Muscle layer of colon (tissue), 2 donors: Measurements from ENCODE around the gene GLMN.
"Not testable (repeated sequence)": the region's sequence is repeated elsewhere in the genome, so short reads cannot be mapped to it uniquely, and the experiment has no call there.

Experiments
- H3K27ac ChIP-seq: one replicate; pipeline ENCODE4 v1.7.0; 2013; ENCODE audit warnings: low read depth, mild to moderate bottlenecking, low read length, moderate library complexity
- H3K27me3 ChIP-seq, 2 donors: one replicate each; pipeline ENCODE4 v1.7.0; 2013; ENCODE audit warnings: low read length in 2 of 2, mild to moderate bottlenecking in 2 of 2; ENCODE audit not compliant: insufficient read depth in 2 of 2, control insufficient read depth in 1 of 2
- H3K36me3 ChIP-seq: one replicate; pipeline ENCODE4 v1.7.0; 2013; ENCODE audit warnings: mild to moderate bottlenecking, low read length; ENCODE audit not compliant: insufficient read depth
- H3K4me1 ChIP-seq: one replicate; pipeline ENCODE4 v1.7.0; 2013; ENCODE audit warnings: mild to moderate bottlenecking, low read length; ENCODE audit not compliant: insufficient read depth
- H3K4me3 ChIP-seq, 2 donors: one replicate each; pipeline ENCODE4 v1.7.0; 2013; ENCODE audit warnings: low read length in 2 of 2, low read depth in 1 of 2, mild to moderate bottlenecking in 1 of 2, moderate library complexity in 1 of 2
- H3K9ac ChIP-seq: one replicate; pipeline ENCODE4 v1.7.0; 2013; ENCODE audit warnings: low read length
- H3K9me3 ChIP-seq: one replicate; pipeline ENCODE4 v1.7.0; 2013; ENCODE audit warnings: mild to moderate bottlenecking, low read length
- donor health status: abdominal sarcoma.
- donor health status: Adenocarcinoma of cecum.

GLMN gene

DNA sequence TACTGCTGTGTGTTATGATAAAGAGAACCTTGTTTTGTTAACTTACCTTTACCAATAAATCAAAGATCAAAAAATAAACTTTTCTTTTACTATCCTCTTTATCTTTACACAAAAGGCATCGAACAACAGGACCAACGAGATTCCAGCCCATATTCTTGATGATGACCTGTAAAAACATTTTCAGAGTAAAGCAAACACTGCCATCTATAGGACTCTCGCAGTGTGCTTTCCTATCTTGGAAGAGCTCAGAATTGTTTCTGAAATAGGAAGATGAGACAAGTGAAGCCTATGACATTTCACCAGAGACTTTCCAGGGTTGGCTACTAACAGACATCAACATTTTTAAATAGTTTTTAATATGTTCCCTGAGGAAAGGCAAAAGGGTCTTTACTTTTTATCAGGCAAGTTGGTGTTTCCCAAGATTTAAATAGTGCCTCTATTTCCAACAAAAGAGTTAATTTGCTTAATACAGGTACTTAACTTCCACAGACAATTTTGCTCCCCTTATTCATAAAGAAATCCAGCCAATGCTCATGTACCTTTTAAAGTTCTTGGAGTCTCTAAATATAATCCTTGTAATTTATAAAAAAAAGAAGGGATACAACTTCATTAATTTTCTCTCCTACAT is 7.3 kb downstream of the GLMN start:
- Histone ChIP-seq H3K4me3 (no peak overlapping the region), H3K36me3 (peaks cover 18% of the 10 kb centered on the region), H3K27ac (no peak overlapping the region), H3K9ac (no peak overlapping the region), H3K27me3 (no peaks in the 10 kb centered on the region), H3K9me3 (no peaks in the 10 kb centered on the region), H3K4me1 (no peaks in the 10 kb centered on the region)

DNA sequence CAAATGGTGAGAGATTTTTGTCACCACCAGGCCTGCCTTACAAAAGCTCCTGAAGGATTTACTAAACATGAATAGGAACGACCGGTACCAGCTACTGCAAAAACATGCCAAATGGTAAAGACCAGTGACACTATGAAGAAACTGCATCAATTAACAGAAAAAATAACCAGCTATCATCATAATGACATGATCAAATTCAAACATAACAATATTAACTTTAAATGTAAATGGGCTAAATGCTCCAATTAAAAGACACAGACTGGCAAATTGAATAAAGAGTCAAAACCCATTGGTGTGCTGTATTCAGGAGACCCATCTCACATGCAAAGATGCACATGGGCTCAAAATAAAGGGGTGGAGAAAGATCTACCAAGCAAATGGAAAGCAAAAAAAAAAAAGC is 17.4 kb downstream of the GLMN start:
- not testable (repeated sequence) for H3K9ac ChIP-seq, H3K4me1 ChIP-seq, H3K36me3 ChIP-seq, H3K4me3 ChIP-seq, H3K27ac ChIP-seq, H3K9me3 ChIP-seq, H3K27me3 ChIP-seq

DNA sequence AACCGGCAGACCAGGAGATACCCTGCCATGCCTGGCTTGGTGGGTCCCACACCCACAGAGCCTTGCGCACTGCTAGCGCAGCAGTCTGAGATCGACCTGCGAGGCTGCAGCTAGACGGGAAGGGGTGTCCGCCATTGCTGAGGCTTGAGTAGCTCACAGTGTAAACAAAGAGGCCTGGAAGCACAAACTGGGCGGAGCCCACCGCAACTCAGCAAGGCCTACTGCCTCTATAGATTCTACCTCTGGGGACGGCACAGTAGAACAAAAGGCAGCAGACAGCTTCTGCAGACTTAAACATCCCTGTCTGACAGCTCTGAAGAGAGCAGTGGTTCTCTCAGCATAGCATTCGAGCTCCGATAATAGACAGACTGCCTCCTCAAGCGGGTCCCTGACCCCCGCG is 19.0 kb downstream of the GLMN start:
- not testable (repeated sequence) for H3K9me3 ChIP-seq, H3K4me3 ChIP-seq, H3K9ac ChIP-seq, H3K4me1 ChIP-seq, H3K36me3 ChIP-seq, H3K27me3 ChIP-seq, H3K27ac ChIP-seq

DNA sequence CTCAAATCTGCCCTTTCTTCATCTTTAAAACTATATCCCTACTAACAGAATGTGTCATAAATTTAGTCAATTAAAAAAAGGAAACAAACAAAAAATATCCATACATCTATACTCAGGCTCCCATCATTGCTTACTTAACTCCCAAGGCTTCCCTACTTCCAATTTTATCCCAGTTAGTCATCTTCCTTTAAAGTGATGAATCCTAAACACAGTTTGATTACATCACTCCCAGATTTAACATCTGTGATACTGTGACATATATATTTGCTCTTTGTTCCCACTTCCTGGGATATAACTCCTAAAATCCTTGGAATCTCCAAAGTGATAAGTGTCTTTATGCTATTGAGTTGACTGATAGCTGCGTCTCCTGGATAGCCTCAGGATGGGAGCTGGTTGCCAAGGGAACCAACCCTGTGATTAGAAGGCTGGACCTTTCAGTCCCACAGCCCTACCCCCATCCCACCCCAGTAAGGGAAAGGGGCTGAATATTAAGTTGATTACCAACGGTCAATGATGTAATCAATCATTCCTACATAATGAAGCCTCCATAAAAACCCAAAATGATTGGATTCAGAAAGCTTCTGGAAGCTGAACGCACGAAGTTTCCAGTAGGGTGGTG is 21.6 kb downstream of the GLMN start:
- Histone ChIP-seq H3K4me3 (no peak overlapping the region), H3K36me3 (peaks cover 6% of the 10 kb centered on the region), H3K9ac (no peak overlapping the region), H3K27me3 (no peaks in the 10 kb centered on the region), H3K9me3 (no peaks in the 10 kb centered on the region), H3K27ac (no peak overlapping the region), H3K4me1 (no peaks in the 10 kb centered on the region)

DNA sequence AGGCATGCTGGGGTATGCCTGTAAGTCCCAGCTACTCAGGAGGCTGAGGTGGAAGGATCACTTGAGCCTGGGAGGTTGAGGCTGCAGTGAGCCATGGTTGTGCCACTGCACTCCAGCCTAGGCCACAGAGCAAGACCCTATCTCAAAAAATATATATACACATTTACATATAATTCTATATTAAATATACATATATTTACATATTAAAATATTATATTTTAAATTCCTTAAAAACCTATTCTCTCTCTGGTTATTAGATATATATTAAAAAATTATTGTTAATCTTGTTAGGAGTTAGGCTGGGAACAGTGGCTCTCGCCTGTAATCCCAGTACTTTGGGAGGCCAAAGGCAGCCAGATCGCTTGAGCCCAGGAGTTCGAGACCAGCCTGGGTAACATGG is 22.7 kb downstream of the GLMN start:
- Histone ChIP-seq H3K4me3 (no peak overlapping the region), H3K36me3 (peaks cover 6% of the 10 kb centered on the region), H3K9me3 (no peaks in the 10 kb centered on the region), H3K27me3 (no peaks in the 10 kb centered on the region), H3K27ac (no peak overlapping the region), H3K9ac (no peak overlapping the region), H3K4me1 (no peaks in the 10 kb centered on the region)

DNA sequence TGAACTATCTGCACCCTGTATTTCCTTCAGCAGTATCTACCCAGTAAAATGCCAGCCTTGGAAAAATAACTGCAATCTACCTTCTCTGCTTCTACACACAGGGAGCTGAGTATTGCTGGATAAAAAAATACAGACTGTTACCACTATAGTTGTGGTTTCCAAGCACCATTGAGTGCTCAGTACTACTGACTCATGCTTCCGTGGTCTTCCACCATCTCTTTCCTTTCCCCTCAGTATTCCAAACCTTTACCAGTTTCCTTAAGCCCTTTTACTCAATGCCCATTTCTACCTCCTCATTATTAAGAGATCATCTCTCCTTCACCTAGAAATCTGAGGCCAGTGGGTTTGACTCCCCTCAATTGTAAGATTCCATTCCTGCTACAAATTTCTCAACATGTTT is 23.8 kb downstream of the GLMN start:
- H3K9me3 ChIP-seq: no peaks in the 10 kb centered on the region
- H3K36me3 ChIP-seq: peaks cover 9% of the 10 kb centered on the region
- no peak overlapping the region for H3K9ac ChIP-seq
- H3K4me3 ChIP-seq: no peak overlapping the region
- H3K27ac ChIP-seq: no peak overlapping the region
- no peaks in the 10 kb centered on the region for H3K27me3 ChIP-seq
- H3K4me1 ChIP-seq: no peaks in the 10 kb centered on the region

DNA sequence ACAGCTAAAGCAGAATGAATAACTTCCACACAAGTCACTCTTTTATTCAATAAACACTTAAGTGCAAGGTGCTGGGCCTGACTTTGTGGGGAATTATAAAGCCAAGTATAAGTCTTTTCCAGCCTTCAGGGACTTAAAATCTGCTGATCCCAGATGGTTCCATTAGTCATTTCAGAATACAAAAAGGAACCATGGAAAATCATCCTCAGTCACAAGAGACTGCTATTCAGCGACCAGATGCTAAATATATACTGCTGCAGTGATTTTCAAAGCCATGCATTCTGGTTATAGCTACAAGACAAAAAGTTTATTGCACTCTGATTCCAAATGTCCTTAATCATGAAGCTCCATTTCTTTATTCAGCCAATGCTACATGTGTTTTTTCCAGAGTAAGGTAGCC is 25.7 kb downstream of the GLMN start:
- Histone ChIP-seq H3K27ac (no peak overlapping the region), H3K36me3 (peaks cover 15% of the 10 kb centered on the region), H3K4me1 (no peaks in the 10 kb centered on the region)

DNA sequence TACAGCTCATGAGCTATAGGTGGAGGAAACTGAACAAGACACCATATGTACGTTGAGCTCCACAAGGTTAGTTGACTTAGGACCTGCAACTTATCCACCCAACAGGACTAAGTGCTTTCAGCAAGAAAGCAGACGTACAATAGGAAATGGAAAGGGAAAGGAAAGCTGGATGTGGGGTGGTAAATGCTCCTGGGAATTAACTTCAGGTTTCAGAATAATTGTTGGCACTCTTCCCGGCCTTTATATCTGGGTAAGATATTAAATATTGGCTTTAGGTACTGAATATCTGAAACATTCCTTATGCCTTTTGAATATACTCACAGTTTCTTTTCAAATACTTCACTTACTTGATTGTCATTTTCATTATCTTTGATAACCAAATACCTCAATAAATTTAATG is 36.3 kb downstream of the GLMN start:
- Histone ChIP-seq H3K27ac (no peak overlapping the region), H3K36me3 (peaks cover 6% of the 10 kb centered on the region)

More for the DNA sequence above, 25.7 kb downstream of the GLMN start:
- H3K9ac ChIP-seq: no peak overlapping the region
- H3K4me3 ChIP-seq: no peak overlapping the region
- no peaks in the 10 kb centered on the region for H3K27me3 ChIP-seq
- no peaks in the 10 kb centered on the region for H3K9me3 ChIP-seq

DNA sequence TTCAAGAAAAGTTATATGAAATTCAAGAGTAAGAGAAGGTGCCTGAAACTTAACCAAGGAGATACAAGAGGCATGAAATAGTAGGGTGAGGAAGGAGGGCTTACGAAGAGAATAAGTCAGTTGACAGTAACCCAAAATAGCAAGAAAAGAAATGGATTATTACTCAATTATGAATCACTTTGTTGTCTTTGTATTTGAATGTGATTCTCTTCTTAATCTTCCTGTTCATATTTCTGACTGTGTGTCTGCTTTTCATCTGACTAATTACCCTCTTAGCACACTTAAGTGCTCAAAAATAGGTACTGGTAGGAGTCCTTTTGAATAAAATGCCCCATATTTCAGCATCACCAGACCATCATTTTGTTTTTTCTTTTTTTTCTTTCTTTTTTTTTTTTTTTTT is 39.4 kb downstream of the GLMN start:
- H3K27ac ChIP-seq: no peak overlapping the region
- H3K9me3 ChIP-seq: no peaks in the 10 kb centered on the region
- peaks cover 6% of the 10 kb centered on the region for H3K36me3 ChIP-seq
- H3K4me1 ChIP-seq: no peaks in the 10 kb centered on the region
- no peak overlapping the region for H3K9ac ChIP-seq
- H3K4me3 ChIP-seq: no peak overlapping the region
- H3K27me3 ChIP-seq: no peaks in the 10 kb centered on the region

More for the DNA sequence above, 36.3 kb downstream of the GLMN start:
- Histone ChIP-seq H3K4me3 (no peak overlapping the region), H3K9me3 (no peaks in the 10 kb centered on the region), H3K4me1 (no peaks in the 10 kb centered on the region), H3K27me3 (no peaks in the 10 kb centered on the region), H3K9ac (no peak overlapping the region)

DNA sequence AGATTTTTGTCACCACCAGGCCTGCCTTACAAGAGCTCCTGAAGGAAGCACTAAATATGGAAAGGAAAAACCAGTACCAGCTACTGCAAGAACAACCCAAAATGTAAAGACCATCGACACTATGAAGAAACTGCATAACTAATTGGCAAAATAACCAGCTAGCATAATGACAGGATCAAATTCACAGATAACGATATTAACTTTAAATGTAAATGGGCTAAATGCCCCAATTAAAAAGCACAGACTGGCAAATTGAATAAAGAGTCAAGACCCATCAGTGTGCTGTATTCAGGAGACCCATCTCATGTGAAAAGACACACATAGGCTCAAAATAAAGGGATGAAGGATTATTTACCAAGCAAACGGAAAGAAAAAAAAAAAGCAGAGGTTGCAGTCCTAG is 44.1 kb downstream of the GLMN start:
- not testable (repeated sequence) for H3K9ac ChIP-seq, H3K4me3 ChIP-seq, H3K4me1 ChIP-seq, H3K9me3 ChIP-seq, H3K27me3 ChIP-seq, H3K36me3 ChIP-seq, H3K27ac ChIP-seq

DNA sequence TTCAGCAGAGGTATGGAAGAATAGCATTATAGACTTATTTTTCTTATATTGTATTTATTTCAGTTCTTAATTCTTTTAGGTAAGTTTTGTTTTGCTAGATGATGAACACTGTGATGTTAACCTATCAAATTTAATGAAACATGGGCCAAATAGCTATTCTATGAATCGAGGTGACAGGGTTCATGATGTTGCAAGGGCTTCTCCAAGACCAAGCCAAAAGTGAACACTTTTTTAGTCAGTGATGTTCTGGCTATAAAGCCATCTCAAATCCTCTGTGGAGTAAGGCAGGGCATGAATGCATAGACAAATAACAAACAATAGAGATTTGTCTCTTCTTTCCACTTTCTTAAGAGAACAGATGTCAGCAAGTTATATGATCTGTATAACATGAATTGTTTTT is 54.4 kb downstream of the GLMN start:
- no peak overlapping the region for H3K9ac ChIP-seq
- H3K4me1 ChIP-seq: no peaks in the 10 kb centered on the region
- no peak overlapping the region for H3K27ac ChIP-seq
- H3K4me3 ChIP-seq: no peak overlapping the region
- H3K9me3 ChIP-seq: no peaks in the 10 kb centered on the region
- H3K27me3 ChIP-seq: no peaks in the 10 kb centered on the region
- H3K36me3 ChIP-seq: no peaks in the 10 kb centered on the region

DNA sequence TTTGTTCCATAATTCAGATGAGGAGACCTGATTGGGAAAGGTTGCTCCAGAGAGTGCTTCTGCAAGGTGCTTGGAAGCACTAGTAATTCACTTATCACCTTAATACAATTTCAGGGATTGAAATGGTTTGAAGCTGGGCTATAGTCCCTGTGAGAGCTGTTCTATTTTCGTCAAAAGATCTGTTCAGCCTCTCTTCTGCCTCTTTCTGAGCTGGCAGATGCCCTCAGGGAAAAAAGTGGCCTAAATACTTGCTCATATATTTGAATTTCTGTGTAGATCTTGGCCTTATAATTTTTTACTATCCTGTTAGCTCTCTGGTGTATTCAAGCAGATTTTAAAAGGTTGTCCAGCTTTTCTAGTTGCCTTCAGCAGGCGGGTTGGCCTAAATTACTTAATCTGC is 58.8 kb downstream of the GLMN start:
- H3K9ac ChIP-seq: no peak overlapping the region
- no peak overlapping the region for H3K27ac ChIP-seq
- no peaks in the 10 kb centered on the region for H3K9me3 ChIP-seq
- no peaks in the 10 kb centered on the region for H3K4me1 ChIP-seq
- H3K4me3 ChIP-seq: no peak overlapping the region
- H3K36me3 ChIP-seq: no peaks in the 10 kb centered on the region
- no peaks in the 10 kb centered on the region for H3K27me3 ChIP-seq
